Parathyroid adenoma (tissue), 2 donors: ENCODE data around the gene KIF22.
A peak's percentile ranks its signal among the peaks of the same experiment; 100 is the strongest.

Source experiments
- H2AFZ ChIP-seq: fragments of 300-600 bp; sonication (generic); one replicate; pipeline ENCODE4 v1.7.0; 2017; ENCODE audit warnings: antibody characterized with exemption, mild to moderate bottlenecking
- H3K27ac ChIP-seq: fragments of 300-600 bp; sonication (generic); one replicate; pipeline ENCODE4 v1.7.0; 2017
- H3K27me3 ChIP-seq: fragments of 300-600 bp; sonication (generic); one replicate; pipeline ENCODE4 v1.7.0; 2017; ENCODE audit warnings: low read length; ENCODE audit not compliant: control insufficient read depth, insufficient read depth
- H3K36me3 ChIP-seq: fragments of 300-600 bp; sonication (generic); one replicate; pipeline ENCODE4 v1.7.0; 2017; ENCODE audit warnings: low read length; ENCODE audit not compliant: control insufficient read depth, insufficient read depth
- H3K4me1 ChIP-seq: fragments of 300-600 bp; sonication (generic); one replicate; pipeline ENCODE4 v1.7.0; 2017; ENCODE audit warnings: control low read depth
- H3K4me2 ChIP-seq: fragments of 300-600 bp; sonication (generic); one replicate; pipeline ENCODE4 v1.7.0; 2017; ENCODE audit warnings: low read length
- H3K4me3 ChIP-seq: fragments of 300-600 bp; sonication (generic); one replicate; pipeline ENCODE4 v1.7.0; 2017; ENCODE audit warnings: low read depth, low read length
- H3K79me2 ChIP-seq: fragments of 300-600 bp; sonication (generic); one replicate; pipeline ENCODE4 v1.7.0; 2017; ENCODE audit warnings: control low read depth
- H3K9ac ChIP-seq: fragments of 300-600 bp; sonication (generic); one replicate; pipeline ENCODE4 v1.7.0; 2017; ENCODE audit warnings: mild to moderate bottlenecking
- H3K9me3 ChIP-seq: fragments of 300-600 bp; sonication (generic); one replicate; pipeline ENCODE4 v1.7.0; 2017; ENCODE audit warnings: low read length; ENCODE audit not compliant: control insufficient read depth
- TF ChIP-seq, protein P1 (sequence below): fragments of 300-600 bp; sonication (generic); IDR thresholded peaks from one replicate; pipeline ENCODE4 v1.7.0; 2017; ENCODE audit warnings: antibody characterized with exemption, mild to moderate bottlenecking
- donor health status: primary hyperparathyroidism.

KIF22 gene

DNA sequence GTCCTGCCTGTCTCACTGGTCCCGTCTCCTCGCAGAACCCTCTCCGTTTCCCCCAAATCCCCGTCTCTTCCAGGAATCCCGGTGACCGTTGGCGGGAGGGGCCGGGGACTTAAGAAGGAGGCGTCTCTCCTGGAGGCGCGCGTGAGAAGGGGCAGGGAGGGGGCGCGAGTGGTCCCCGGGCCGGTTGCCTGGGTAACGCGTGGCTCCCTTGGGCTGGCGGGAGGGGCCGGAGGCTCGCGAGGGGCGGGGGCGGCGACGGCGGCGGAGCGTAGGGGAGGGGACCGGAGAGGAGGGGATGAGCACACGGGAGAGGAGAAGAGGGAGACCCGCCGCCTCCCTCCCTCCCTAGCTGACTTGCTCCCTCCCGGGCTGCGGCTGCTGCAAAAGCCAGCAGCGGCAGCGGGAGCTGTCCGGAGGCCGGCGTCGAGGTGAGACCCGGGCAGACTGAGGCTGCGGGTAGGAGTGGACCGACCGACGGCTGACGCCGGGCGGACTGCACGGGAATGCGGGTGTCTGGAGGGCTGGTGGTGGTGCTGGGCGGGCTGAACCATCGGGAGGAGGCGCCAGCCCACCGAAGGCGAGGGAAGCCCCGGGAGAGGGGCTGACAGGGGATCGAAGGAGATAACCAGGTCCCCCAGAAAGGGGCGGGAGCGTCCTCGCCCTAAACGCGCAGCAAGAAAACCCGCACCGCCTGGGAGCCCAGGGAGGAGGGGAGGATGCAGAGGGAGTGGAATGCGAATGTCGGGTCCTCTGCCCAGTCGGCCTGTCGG, 21.5 kb downstream of the KIF22 start, which contains the start of gene PRRT2:
Gene PRRT2 (plus strand): TSS at position 298 of the 770 bp plus-strand sequence. CDS start 862 bp downstream, outside the sequence.
- H3K4me3 ChIP-seq, result peak within 1 kb of the TSS; percentile 53
- peak within 1 kb of the TSS; percentile 57 for H3K9ac ChIP-seq
- H3K27ac ChIP-seq, result peak within 1 kb of the TSS; percentile 95
- TF ChIP-seq, protein P1, sequence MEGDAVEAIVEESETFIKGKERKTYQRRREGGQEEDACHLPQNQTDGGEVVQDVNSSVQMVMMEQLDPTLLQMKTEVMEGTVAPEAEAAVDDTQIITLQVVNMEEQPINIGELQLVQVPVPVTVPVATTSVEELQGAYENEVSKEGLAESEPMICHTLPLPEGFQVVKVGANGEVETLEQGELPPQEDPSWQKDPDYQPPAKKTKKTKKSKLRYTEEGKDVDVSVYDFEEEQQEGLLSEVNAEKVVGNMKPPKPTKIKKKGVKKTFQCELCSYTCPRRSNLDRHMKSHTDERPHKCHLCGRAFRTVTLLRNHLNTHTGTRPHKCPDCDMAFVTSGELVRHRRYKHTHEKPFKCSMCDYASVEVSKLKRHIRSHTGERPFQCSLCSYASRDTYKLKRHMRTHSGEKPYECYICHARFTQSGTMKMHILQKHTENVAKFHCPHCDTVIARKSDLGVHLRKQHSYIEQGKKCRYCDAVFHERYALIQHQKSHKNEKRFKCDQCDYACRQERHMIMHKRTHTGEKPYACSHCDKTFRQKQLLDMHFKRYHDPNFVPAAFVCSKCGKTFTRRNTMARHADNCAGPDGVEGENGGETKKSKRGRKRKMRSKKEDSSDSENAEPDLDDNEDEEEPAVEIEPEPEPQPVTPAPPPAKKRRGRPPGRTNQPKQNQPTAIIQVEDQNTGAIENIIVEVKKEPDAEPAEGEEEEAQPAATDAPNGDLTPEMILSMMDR, result no peak
- peaks cover 27% of the 10 kb centered on the region for H3K4me1 ChIP-seq
- H3K36me3 ChIP-seq, result no peaks in the 10 kb centered on the region
- peak within 1 kb of the TSS; percentile 86 for H2AFZ ChIP-seq
- peak within 1 kb of the TSS; percentile 89 for H3K4me2 ChIP-seq
- peaks cover 9% of the 10 kb centered on the region for H3K79me2 ChIP-seq
- H3K27me3 ChIP-seq, result no peaks in the 10 kb centered on the region
- no peaks in the 10 kb centered on the region for H3K9me3 ChIP-seq

DNA sequence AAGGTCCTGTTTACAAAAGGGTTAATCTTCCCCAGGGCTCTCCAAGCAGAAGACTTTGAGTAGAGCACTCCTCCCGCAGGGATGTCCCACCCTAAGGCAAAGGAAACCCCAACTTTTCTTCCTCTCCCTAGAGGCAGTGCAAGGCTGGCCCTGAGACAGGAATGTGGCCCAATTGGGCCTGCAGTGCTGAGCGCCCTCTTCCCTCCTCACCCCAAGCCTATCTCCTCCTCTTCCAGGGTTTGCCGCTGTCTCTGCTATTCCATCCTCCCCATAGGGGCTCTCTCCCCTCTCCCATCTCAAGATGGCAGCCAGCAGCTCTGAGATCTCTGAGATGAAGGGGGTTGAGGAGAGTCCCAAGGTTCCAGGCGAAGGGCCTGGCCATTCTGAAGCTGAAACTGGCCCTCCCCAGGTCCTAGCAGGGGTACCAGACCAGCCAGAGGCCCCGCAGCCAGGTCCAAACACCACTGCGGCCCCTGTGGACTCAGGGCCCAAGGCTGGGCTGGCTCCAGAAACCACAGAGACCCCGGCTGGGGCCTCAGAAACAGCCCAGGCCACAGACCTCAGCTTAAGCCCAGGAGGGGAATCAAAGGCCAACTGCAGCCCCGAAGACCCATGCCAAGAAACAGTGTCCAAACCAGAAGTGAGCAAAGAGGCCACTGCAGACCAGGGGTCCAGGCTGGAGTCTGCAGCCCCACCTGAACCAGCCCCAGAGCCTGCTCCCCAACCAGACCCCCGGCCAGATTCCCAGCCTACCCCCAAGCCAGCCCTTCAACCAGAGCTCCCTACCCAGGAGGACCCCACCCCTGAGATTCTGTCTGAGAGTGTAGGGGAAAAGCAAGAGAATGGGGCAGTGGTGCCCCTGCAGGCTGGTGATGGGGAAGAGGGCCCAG, 22.4 kb downstream of the KIF22 start:
- Histone ChIP-seq H3K4me1 (peaks cover 27% of the 10 kb centered on the region), H3K79me2 (peaks cover 10% of the 10 kb centered on the region), H3K9ac (peak overlapping the region; percentile 57), H2AFZ (peak overlapping the region; percentile 86), H3K36me3 (no peaks in the 10 kb centered on the region), H3K4me3 (peak overlapping the region; percentile 53), H3K27me3 (no peaks in the 10 kb centered on the region), H3K9me3 (no peaks in the 10 kb centered on the region), H3K4me2 (peak overlapping the region; percentile 89), H3K27ac (peak overlapping the region; percentile 95)
- TF ChIP-seq, protein P1, result no peak

DNA sequence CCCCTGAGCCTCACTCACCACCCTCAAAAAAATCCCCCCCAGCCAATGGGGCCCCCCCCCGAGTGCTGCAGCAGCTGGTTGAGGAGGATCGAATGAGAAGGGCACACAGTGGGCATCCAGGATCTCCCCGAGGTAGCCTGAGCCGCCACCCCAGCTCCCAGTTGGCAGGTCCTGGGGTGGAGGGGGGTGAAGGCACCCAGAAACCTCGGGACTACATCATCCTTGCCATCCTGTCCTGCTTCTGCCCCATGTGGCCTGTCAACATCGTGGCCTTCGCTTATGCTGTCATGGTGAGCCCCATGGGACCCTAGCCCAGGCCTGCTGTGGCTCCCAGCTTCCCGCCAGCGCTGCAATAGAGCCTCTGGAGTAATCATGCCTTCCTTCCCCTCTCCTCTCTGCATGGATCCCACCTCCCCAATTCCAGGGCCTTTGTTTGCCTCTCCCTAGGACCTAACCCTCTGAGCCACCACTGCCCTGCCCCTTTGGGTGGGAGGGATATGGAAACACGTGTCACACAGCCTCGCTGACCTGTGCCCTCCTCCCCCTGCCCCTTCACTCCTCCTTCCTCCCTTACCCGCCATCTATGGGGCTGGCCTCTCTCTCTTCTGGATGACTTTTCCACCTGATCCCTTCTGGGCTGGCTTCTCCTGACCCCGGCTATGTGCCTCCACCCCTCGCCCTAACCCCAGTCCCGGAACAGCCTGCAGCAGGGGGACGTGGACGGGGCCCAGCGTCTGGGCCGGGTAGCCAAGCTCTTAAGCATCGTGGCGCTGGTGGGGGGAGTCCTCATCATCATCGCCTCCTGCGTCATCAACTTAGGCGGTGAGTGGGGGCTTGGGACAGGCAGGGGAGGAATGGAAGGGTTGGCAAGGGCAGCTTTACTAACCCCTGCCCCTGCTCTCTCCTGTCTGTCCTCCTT, 23.4 kb downstream of the KIF22 start:
- H3K9ac ChIP-seq, result no peak overlapping the region
- no peak overlapping the region for H2AFZ ChIP-seq
- no peaks in the 10 kb centered on the region for H3K27me3 ChIP-seq
- TF ChIP-seq, protein P1, result no peak
- no peak overlapping the region for H3K4me2 ChIP-seq
- H3K27ac ChIP-seq, result peak overlapping the region; percentile 95
- H3K9me3 ChIP-seq, result no peaks in the 10 kb centered on the region
- H3K36me3 ChIP-seq, result no peaks in the 10 kb centered on the region
- H3K4me3 ChIP-seq, result no peak overlapping the region
- peaks cover 12% of the 10 kb centered on the region for H3K79me2 ChIP-seq
- peaks cover 21% of the 10 kb centered on the region for H3K4me1 ChIP-seq

DNA sequence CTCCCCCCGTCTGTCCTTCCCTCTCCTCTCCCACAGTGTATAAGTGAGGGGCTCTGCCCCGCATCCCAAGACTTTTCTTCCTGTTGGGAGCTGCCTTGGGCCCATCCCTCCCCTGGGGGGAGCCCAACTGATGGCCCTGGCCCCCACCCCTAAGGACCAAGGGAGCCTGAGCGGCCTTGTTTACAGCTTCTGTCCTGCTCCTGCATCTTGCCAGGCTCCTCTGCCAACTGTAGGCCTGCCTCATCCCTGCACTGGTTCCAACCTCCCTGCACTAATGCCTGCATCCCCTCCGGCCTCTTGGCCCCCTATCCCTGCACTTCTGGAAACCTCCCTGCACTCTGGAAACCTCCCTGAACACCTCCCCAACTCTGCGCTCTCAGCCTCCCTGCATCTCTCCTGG, 24.0 kb downstream of the KIF22 start:
- no peak overlapping the region for H2AFZ ChIP-seq
- no peaks in the 10 kb centered on the region for H3K9me3 ChIP-seq
- H3K79me2 ChIP-seq, result peaks cover 17% of the 10 kb centered on the region
- TF ChIP-seq, protein P1, result no peak
- no peaks in the 10 kb centered on the region for H3K36me3 ChIP-seq
- H3K27ac ChIP-seq, result no peak overlapping the region
- H3K4me1 ChIP-seq, result peaks cover 21% of the 10 kb centered on the region
- H3K9ac ChIP-seq, result no peak overlapping the region
- peak overlapping the region; percentile 80 for H3K4me2 ChIP-seq
- H3K4me3 ChIP-seq, result peak overlapping the region; percentile 46
- H3K27me3 ChIP-seq, result no peaks in the 10 kb centered on the region
